Progenitor cell of endocrine pancreas (in vitro differentiated cells): ENCODE data around the gene SPTAN1. TPM values are rescaled to one million over a fixed set of nuclear protein-coding genes. Genes with fewer than 3 reads are reported as not detected.
"Not testable (repeated sequence)": the region's sequence is repeated elsewhere in the genome, so short reads cannot be mapped to it uniquely, and the experiment has no call there.

Experiments used
- DNase-seq: peaks from one replicate; pipeline ENCODE4 v3.0.0; 2021; ENCODE audit warnings: low spot score; ENCODE audit not compliant: unreplicated experiment
- H3K27ac Mint-ChIP-seq: 2 replicates; pipeline ENCODE4 v1.8.0; 2021; ENCODE audit warnings: mild to moderate bottlenecking, moderate library complexity, mixed read lengths
- H3K27me3 Mint-ChIP-seq: 2 replicates; pipeline ENCODE4 v1.8.0; 2021; ENCODE audit warnings: mixed read lengths
- H3K36me3 Mint-ChIP-seq: 2 replicates; pipeline ENCODE4 v1.8.0; 2022; ENCODE audit warnings: mixed read lengths; ENCODE audit not compliant: insufficient read depth
- H3K4me1 Mint-ChIP-seq: 2 replicates; pipeline ENCODE4 v1.8.0; 2021; ENCODE audit warnings: low read depth, mixed read lengths
- H3K4me3 Mint-ChIP-seq: 2 replicates; pipeline ENCODE4 v1.8.0; 2021; ENCODE audit warnings: low read depth, mild to moderate bottlenecking, moderate library complexity, mixed read lengths
- H3K9me3 Mint-ChIP-seq: 2 replicates; pipeline ENCODE4 v1.8.0; 2021; ENCODE audit warnings: low read depth, mixed read lengths
- long read RNA-seq: library from polyadenylated mRNA; unstranded; transcript quantifications from one replicate; pipeline ENCODE4 v2.0.0, GENCODE V29; 2020
- total RNA-seq: library from RNA; stranded (reverse); gene quantifications from 2 replicates; pipeline ENCODE4 v1.2.1, GENCODE V29; 2021
- TF ChIP-seq, protein P1 (sequence below): fragments of 200-600 bp; sonication (generic); IDR thresholded peaks from one replicate; pipeline ENCODE4 v1.5.0; 2021; ENCODE audit warnings: antibody characterized with exemption, mild to moderate bottlenecking; ENCODE audit not compliant: unreplicated experiment

SPTAN1 gene
- 448 and 450 TPM in 2 replicates for total RNA-seq
- long read RNA-seq, full-length matches to known transcripts: 8 of 207 reads
- long read RNA-seq, partial matches to known transcripts: 182 of 207 reads
- long read RNA-seq, other reads (novel, unspliced or antisense): 17 of 207 reads

DNA sequence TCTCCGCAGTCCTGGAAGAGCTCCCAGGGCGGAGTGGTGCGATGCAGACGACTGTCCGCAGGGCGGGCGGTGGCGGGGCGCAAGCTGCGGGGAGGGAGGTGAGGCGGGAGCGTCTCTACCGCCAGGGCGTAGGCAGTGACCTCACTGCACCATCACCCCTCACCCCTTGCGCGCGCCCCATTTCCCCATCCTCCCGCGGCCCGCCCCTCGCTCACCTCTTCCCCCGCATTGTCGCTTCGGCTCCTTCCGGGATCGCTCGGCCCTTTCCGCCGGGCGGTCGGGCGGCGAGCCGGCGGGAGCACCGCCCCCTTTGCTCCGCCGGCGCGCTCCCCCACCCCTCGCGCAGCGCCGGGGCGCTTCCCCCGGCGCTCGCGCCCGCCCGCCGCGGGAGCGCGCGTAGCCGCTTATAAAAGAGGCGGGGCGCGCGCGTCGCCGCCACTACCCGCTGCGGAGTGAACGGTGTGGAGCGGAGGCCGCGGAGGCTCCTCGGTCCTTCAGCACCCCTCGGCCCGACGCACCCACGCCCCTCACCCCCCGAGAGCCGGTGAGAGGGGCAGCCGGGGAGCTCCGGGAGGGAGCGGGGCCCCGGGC, at the start of gene SPTAN1:
Gene SPTAN1 (plus strand): TSS at position 435 of the 591 bp plus-strand sequence. CDS start 14,154 bp downstream, outside the sequence.
- peak within 1 kb of the TSS; percentile 89 for H3K27ac Mint-ChIP-seq

DNA sequence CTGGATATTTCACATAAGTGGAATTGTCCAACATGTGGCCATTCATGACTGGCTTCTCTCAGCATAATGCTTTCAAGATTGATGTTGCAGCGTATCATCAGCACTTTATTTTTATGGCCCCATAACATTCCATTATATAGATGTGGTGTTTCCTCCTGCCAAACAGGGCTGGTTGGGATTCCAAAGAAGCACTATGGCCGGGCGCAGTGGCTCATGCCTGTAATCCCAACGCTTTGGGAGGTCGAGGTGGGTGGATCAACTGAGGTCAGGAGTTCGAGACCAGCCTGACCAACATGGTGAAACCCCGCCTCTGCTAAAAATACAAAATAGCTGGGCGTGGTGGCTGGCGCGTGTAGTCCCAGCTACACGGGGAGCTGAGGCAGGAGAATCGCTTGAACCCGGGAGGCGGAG, 49.0 kb upstream of the SPTAN1 start:
- peak overlapping the region; percentile 100 for H3K4me3 Mint-ChIP-seq
- peak overlapping the region; percentile 33 for H3K27ac Mint-ChIP-seq
- not testable (repeated sequence) for H3K4me1 Mint-ChIP-seq, DNase-seq, H3K9me3 Mint-ChIP-seq, H3K36me3 Mint-ChIP-seq, H3K27me3 Mint-ChIP-seq

More for the DNA sequence above, at the start of gene SPTAN1:
- TF ChIP-seq, protein P1, sequence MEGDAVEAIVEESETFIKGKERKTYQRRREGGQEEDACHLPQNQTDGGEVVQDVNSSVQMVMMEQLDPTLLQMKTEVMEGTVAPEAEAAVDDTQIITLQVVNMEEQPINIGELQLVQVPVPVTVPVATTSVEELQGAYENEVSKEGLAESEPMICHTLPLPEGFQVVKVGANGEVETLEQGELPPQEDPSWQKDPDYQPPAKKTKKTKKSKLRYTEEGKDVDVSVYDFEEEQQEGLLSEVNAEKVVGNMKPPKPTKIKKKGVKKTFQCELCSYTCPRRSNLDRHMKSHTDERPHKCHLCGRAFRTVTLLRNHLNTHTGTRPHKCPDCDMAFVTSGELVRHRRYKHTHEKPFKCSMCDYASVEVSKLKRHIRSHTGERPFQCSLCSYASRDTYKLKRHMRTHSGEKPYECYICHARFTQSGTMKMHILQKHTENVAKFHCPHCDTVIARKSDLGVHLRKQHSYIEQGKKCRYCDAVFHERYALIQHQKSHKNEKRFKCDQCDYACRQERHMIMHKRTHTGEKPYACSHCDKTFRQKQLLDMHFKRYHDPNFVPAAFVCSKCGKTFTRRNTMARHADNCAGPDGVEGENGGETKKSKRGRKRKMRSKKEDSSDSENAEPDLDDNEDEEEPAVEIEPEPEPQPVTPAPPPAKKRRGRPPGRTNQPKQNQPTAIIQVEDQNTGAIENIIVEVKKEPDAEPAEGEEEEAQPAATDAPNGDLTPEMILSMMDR: no peak
- DNase-seq: peak; percentile 87
- peaks cover 8% of the 10 kb centered on the region for H3K27me3 Mint-ChIP-seq
- H3K9me3 Mint-ChIP-seq: no peaks in the 10 kb centered on the region
- H3K4me3 Mint-ChIP-seq: no peak within 1 kb of the TSS
- H3K4me1 Mint-ChIP-seq: peaks cover 12% of the 10 kb centered on the region
- H3K36me3 Mint-ChIP-seq: no peaks in the 10 kb centered on the region

DNA sequence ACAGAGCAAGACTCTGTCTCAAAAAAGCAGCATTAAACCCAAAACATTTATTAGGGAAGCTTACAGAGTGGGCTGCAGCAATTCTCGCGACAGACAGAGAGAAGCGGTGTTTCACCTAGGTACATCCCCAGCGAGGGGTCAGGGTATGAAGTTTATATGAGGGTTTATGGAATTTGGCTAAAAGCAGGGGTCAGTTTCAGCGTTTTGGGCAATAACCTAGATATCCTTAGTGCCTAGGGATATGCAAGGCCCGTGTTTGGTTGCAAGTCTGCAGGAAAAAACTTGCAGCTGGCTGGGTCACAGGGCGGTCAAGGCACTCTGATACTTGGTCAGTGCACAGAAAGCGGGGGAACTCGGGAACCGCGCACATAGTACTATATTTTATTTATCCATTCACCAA, 48.5 kb upstream of the SPTAN1 start:
- Mint-ChIP-seq H3K9me3 (no peaks in the 10 kb centered on the region), H3K36me3 (peaks cover 8% of the 10 kb centered on the region), H3K4me1 (peaks cover 8% of the 10 kb centered on the region), H3K27ac (peak overlapping the region; percentile 69), H3K27me3 (no peaks in the 10 kb centered on the region), H3K4me3 (peak overlapping the region; percentile 100)
- DNase-seq: no peak
- TF ChIP-seq, protein P1: no peak

DNA sequence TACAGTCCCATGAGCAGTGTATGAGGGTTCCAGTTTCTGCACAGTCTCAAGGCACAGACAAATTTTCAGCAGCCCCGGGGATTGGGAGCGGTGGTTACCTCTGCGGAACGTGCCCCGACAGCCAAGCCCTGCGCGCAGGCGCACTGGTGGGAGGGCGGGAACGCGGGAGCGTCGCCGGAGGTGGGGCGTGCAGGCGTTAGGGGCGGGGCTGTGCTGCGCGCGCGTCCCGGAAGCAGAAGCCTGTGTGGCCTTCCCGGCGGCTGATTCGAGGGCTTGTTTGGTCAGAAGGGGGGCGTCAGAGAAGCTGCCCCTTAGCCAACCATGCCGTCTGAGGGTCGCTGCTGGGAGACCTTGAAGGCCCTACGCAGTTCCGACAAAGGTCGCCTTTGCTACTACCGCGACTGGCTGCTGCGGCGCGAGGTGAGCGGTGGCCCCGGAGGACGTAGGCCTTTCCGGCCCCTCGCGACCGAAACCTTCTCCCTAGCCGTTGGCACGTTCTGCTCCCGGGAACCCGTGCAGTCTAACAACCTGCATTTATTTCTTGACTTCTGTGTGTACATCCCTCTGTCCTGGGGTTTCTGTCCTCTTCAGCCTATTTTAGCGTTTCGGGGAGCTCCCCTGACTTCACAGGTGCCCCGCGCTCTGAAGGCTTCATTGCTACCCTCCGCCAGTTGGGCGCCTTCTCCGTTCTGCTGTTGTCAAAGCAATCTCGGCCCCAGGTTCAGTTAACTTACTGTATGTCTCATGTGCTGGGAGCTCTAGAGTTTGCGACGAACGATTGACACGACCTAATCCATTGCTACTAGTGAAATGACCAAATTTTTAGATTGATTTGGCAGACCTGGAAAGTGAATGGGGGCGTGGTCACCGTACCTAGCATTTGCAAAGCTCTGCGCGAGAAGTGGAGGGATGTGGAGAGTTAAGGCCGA, 47.6 kb upstream of the SPTAN1 start, which contains the start of gene GLE1:
Gene GLE1 (plus strand): TSS at position 235 of the 929 bp plus-strand sequence. CDS start 87 bp downstream, at position 322.
- peak; percentile 96 for DNase-seq
- Mint-ChIP-seq H3K36me3 (peaks cover 6% of the 10 kb centered on the region), H3K9me3 (no peaks in the 10 kb centered on the region), H3K4me3 (peak within 1 kb of the TSS; percentile 100), H3K4me1 (peaks cover 8% of the 10 kb centered on the region), H3K27ac (peak within 1 kb of the TSS; percentile 99), H3K27me3 (no peaks in the 10 kb centered on the region)
- TF ChIP-seq, protein P1: no peak

DNA sequence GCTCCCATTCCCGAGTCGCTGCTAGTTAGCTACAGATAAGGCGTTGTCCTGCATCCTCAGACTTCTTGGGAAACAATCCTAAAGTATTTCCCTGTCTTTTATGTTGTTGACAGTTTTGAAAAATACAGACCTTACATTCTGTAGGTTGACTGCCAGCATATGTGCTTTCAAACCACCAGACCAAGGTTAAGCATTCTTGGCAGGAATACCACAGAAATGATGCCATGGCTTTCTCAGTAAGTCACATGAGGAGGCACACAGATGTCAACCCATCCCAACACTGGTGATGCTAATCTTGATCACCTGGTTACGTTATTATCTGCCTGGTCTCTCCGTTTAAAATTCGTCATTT, 47.0 kb upstream of the SPTAN1 start:
- H3K27ac Mint-ChIP-seq: peak overlapping the region; percentile 99
- peaks cover 5% of the 10 kb centered on the region for H3K36me3 Mint-ChIP-seq
- no peaks in the 10 kb centered on the region for H3K27me3 Mint-ChIP-seq
- TF ChIP-seq, protein P1: no peak
- H3K4me1 Mint-ChIP-seq: peaks cover 8% of the 10 kb centered on the region
- no peaks in the 10 kb centered on the region for H3K9me3 Mint-ChIP-seq
- peak overlapping the region; percentile 100 for H3K4me3 Mint-ChIP-seq
- DNase-seq: no peak

DNA sequence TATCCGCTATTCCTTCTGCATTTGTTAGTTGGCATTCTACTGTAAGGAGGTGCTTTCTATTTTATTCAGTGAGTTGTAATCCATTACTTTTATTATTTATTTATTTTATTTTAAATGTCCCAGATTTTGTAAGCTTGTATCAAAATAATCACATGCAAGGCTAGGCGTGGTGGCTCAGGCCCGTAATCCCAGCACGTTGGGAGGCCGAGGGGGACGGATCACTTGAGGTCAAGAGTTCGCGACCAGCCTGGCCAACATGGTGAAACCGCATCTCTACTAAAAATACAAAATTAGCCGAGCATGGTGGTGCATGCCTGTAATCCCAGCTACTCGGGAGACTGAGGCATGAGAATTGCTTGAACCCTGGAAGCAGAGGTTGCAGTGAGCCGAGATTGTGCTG, 46.5 kb upstream of the SPTAN1 start:
- peak overlapping the region; percentile 100 for H3K4me3 Mint-ChIP-seq
- not testable (repeated sequence) for H3K4me1 Mint-ChIP-seq, H3K36me3 Mint-ChIP-seq, H3K27ac Mint-ChIP-seq, H3K9me3 Mint-ChIP-seq, DNase-seq, H3K27me3 Mint-ChIP-seq
